Measurements from ENCODE around the gene SOX6. TPM values are rescaled to one million over a fixed set of nuclear protein-coding genes. Genes with fewer than 3 reads are reported as not detected.

Gene SOX6
- total and polyA plus RNA-seq, 2 of the 13 experiments (the other 11 are each of a cell fraction or from before 2014, with no cell fraction given) = 2.6 to 11.2 TPM

- Histone ChIP-seq H3K4me1 (ENCODE audit: insufficient read depth, low read length) (no peaks in the 10 kb centered on the region), H2AFZ (ENCODE audit: low read length) (no peak overlapping the region), H3K4me3 (replicated peaks in 1 of 3; ENCODE audit: insufficient read depth in 1 of 3, low read depth in 2 of 3, low read length in 3 of 3) (no peak overlapping the region), H3K36me3 (replicated peaks in 1 of 2; ENCODE audit: control insufficient read depth in 1 of 2, insufficient read depth in 2 of 2, low read length in 2 of 2) (no peaks in the 10 kb centered on the region), H3K9ac (ENCODE audit: insufficient read depth, low read depth, low read length) (no peak overlapping the region), H4K20me1 (ENCODE audit: insufficient read depth, low read length) (no peaks in the 10 kb centered on the region), H3K27me3 (ENCODE audit: control insufficient read depth in 1 of 2, insufficient read depth in 2 of 2, low read length in 2 of 2) (no peaks in the 10 kb centered on the region), H3K4me2 (ENCODE audit: low read depth, low read length) (no peak overlapping the region), H3K27ac (ENCODE audit: extremely low read length, insufficient read depth, low read length) (no peak overlapping the region), H3K79me2 (ENCODE audit: insufficient read depth, low read length) (no peaks in the 10 kb centered on the region), H3K9me3 (ENCODE audit: low read length) (no peaks in the 10 kb centered on the region)
- intact Hi-C loops (cut with micrococcal nuclease; ENCODE audit: unreplicated experiment) (no loop called here), in situ Hi-C loops (cut with HindIII; ENCODE audit: extremely low pct_ligation_motif_present, low pct_unique_long_range_greater_than_20kb) (no loop called here)
- no peak for TF ChIP-seq RCOR2 (CRISPR knock-in tag; IDR thresholded peaks at IDR 0.05)
- no peak for TF ChIP-seq ZSCAN22 (CRISPR knock-in tag; IDR thresholded peaks at IDR 0.05)
- no peak for TF ChIP-seq ZNF264 (CRISPR knock-in tag; IDR thresholded peaks at IDR 0.05)
- TF ChIP-seq REST (IDR thresholded peaks at IDR 0.05; ENCODE audit: borderline replicate concordance in 1 of 2, low read depth in 1 of 2, low read length in 2 of 2) = no peak
- TF ChIP-seq CBX5 (CRISPR knock-in tag; IDR thresholded peaks at IDR 0.05; ENCODE audit: borderline replicate concordance) = no peak
- TF ChIP-seq ZUFSP (CRISPR knock-in tag; IDR thresholded peaks at IDR 0.05; ENCODE audit: borderline replicate concordance) = no peak
- no peak for TF ChIP-seq ZNF678 (CRISPR knock-in tag; IDR thresholded peaks at IDR 0.05)
- TF ChIP-seq KMT2B (CRISPR knock-in tag; IDR thresholded peaks at IDR 0.05) = no peak
- no peak for DNase-seq (ENCODE audit: low spot score)
- FAIRE-seq = no peak
- ChIA-PET POLR2A (no interaction called here), CTCF (ENCODE audit: low intra/inter-chr PET ratio, low total read pairs) (no interaction called here)
- no peak for ATAC-seq
- BruUV-seq (replicated peaks) = no TSS peak
Observed at GRCh38 chr11:16311831-16312230, 44.5 kb downstream of the SOX6 start.
